ENCODE data around the gene DIP2B. TPM values are rescaled to one million over a fixed set of nuclear protein-coding genes. Genes with fewer than 3 reads are reported as not detected.

DIP2B gene
- total RNA-seq (2013) = 14.7 TPM
- polyA plus RNA-seq = 10 to 100 TPM in 1 of 3 donors, 1 to 10 TPM in 2; 3.5 to 12.3 (median 6.5) TPM
- 13.0 and 13.8 TPM in 2 replicates for polyA minus RNA-seq
- total RNA-seq = 106 to 331 (median 138) reads per million in 11 experiments

GRCh38 chr12:50504798-50505674 lies at the start of gene DIP2B:
TSS of gene DIP2B (plus strand) at chr12:50504985. CDS start at chr12:50505141, 156 bp downstream.
- intact Hi-C loops (cut with micrococcal nuclease) = loop anchor here in 1 of 2 donors (2.0 to 10.0 kb wide), 4 partner anchors 47 to 260 kb away; partner anchors contain the start of gene ATF1
- WGBS (ENCODE audit: insufficient coverage) = under 1% methylated on average over 52 of the region's 77 CpGs
- peak within 1 kb of the TSS; percentile 91 to 97 for H3K4me3 Mint-ChIP-seq
- Histone ChIP-seq H3K9me3 (replicated peaks in 1 of 2; ENCODE audit: control insufficient read depth in 1 of 2, insufficient read depth in 1 of 2, low read length in 2 of 2) (peaks cover 0 to 10% of the 10 kb centered on the region in 2 donors), H3K36me3 (replicated peaks in 1 of 2; ENCODE audit: control insufficient read depth in 1 of 2, insufficient read depth in 2 of 2, low read length in 2 of 2) (no peaks in the 10 kb centered on the region), H3K4me3 (replicated peaks in 1 of 3; ENCODE audit: low read depth in 2 of 3, low read length in 3 of 3) (peak within 1 kb of the TSS; percentile 70 to 95 (median 93)), H3K27ac (ENCODE audit: low read depth in 1 of 2, low read length in 2 of 2) (peak within 1 kb of the TSS; percentile 82 to 92), H3K79me2 (ENCODE audit: insufficient read depth, low read length) (peaks cover 53% of the 10 kb centered on the region), H3K4me1 (ENCODE audit: control insufficient read depth in 1 of 2, insufficient read depth in 2 of 2, low read length in 2 of 2) (peaks cover 43 to 45% of the 10 kb centered on the region in 2 donors), H3K27me3 (ENCODE audit: control insufficient read depth in 2 of 2, insufficient read depth in 2 of 2, low read length in 2 of 2) (no peaks in the 10 kb centered on the region), H2AFZ (ENCODE audit: insufficient read depth, low read depth, low read length, poor library complexity, severe bottlenecking) (peak within 1 kb of the TSS; percentile 96), H3K4me2 (replicated peaks; ENCODE audit: extremely low read depth, low read length, poor library complexity, severe bottlenecking) (peak within 1 kb of the TSS; percentile 93), H3K9ac (ENCODE audit: insufficient read depth, low read length, poor library complexity, severe bottlenecking) (peak within 1 kb of the TSS; percentile 94), H4K20me1 (ENCODE audit: insufficient read depth, low read length) (peaks cover 40% of the 10 kb centered on the region)
- peak; percentile 91 to 95 (median 94) for DNase-seq
- H3K27ac Mint-ChIP-seq = peak within 1 kb of the TSS; percentile 89 to 96 (median 93)
- H3K4me1 Mint-ChIP-seq = peaks cover 45% of the 10 kb centered on the region
- H3K27me3 Mint-ChIP-seq (ENCODE audit: low read depth in 3 of 3) = no peaks in the 10 kb centered on the region
- peak; percentile 90 for TF ChIP-seq CTCF (IDR thresholded peaks at IDR 0.05)
- no peaks in the 10 kb centered on the region for H3K36me3 Mint-ChIP-seq
- peaks cover 4 to 19% (median 7%) of the 10 kb centered on the region in 7 donors for H3K9me3 Mint-ChIP-seq

- H3K4me1 ChIP-seq (ENCODE audit: control insufficient read depth in 1 of 2, insufficient read depth in 2 of 2, low read length in 2 of 2) = no peaks in the 10 kb centered on the region
- H3K36me3 Mint-ChIP-seq = peaks cover 49 to 77% of the 10 kb centered on the region in 2 donors
- no peak overlapping the region for H2AFZ ChIP-seq (ENCODE audit: insufficient read depth, low read depth, low read length, poor library complexity, severe bottlenecking)
- no peaks in the 10 kb centered on the region for H3K4me1 Mint-ChIP-seq
- H3K79me2 ChIP-seq (ENCODE audit: insufficient read depth, low read length) = no peaks in the 10 kb centered on the region
- no peak overlapping the region for H3K9ac ChIP-seq (ENCODE audit: insufficient read depth, low read length, poor library complexity, severe bottlenecking)
- H3K4me3 ChIP-seq (replicated peaks in 1 of 3; ENCODE audit: low read depth in 2 of 3, low read length in 3 of 3) = no peak overlapping the region
- no peak for TF ChIP-seq CTCF (IDR thresholded peaks at IDR 0.05)
- no peak overlapping the region for H3K27ac ChIP-seq (ENCODE audit: low read depth in 1 of 2, low read length in 2 of 2)
- intact Hi-C loops (cut with micrococcal nuclease) = no loop called here
- no peaks in the 10 kb centered on the region for H3K9me3 Mint-ChIP-seq
- no peaks in the 10 kb centered on the region for H3K27me3 Mint-ChIP-seq (ENCODE audit: low read depth in 3 of 3)
- H3K36me3 ChIP-seq (replicated peaks in 1 of 2; ENCODE audit: control insufficient read depth in 1 of 2, insufficient read depth in 2 of 2, low read length in 2 of 2) = peaks cover 34 to 78% of the 10 kb centered on the region in 2 donors
- no peak for DNase-seq
- no peak overlapping the region for H3K4me3 Mint-ChIP-seq
- no peaks in the 10 kb centered on the region for H3K9me3 ChIP-seq (replicated peaks in 1 of 2; ENCODE audit: control insufficient read depth in 1 of 2, insufficient read depth in 1 of 2, low read length in 2 of 2)
- no peak overlapping the region for H3K27ac Mint-ChIP-seq
- H3K4me2 ChIP-seq (replicated peaks; ENCODE audit: extremely low read depth, low read length, poor library complexity, severe bottlenecking) = no peak overlapping the region
- no peaks in the 10 kb centered on the region for H3K27me3 ChIP-seq (ENCODE audit: control insufficient read depth in 2 of 2, insufficient read depth in 2 of 2, low read length in 2 of 2)
- H4K20me1 ChIP-seq (ENCODE audit: insufficient read depth, low read length) = no peaks in the 10 kb centered on the region
Measured at GRCh38 chr12:50458606-50459005, 46.2 kb upstream of the DIP2B start.

Measured in CD14-positive monocyte (primary cell).